Liver (tissue), 9 donors: ENCODE measurements around the gene VIM. TPM values are rescaled to one million over a fixed set of nuclear protein-coding genes. Genes with fewer than 3 reads are reported as not detected.
A peak's percentile ranks its signal among the peaks of the same experiment; 100 is the strongest.

Experiments used
- DNase-seq: peaks from one replicate; pipeline ENCODE4 v3.0.0-alpha.2; 2017; ENCODE audit warnings: low spot score
- H3K27ac ChIP-seq, 2 donors: one replicate each; pipeline ENCODE4 v1.7.0; 2013; ENCODE audit warnings: inconsistent platforms in 2 of 2, low read length in 2 of 2, control low read depth in 1 of 2, low read depth in 1 of 2, mild to moderate bottlenecking in 1 of 2
- H3K27me3 ChIP-seq, 4 donors: one replicate each; pipeline versions ENCODE4 v1.6.1 to v1.7.0; 2013; ENCODE audit warnings: low read length in 3 of 4, inconsistent platforms in 1 of 4, mild to moderate bottlenecking in 1 of 4, moderate library complexity in 1 of 4; ENCODE audit not compliant: control insufficient read depth in 4 of 4, insufficient read depth in 4 of 4
- H3K36me3 ChIP-seq, 4 donors: one replicate each; pipeline versions ENCODE4 v1.6.1 to v1.7.0; 2013; ENCODE audit warnings: low read length in 3 of 4, mild to moderate bottlenecking in 3 of 4, low read depth in 1 of 4, moderate library complexity in 1 of 4; ENCODE audit not compliant: control insufficient read depth in 4 of 4, insufficient read depth in 3 of 4
- H3K4me1 ChIP-seq, 4 donors: one replicate each; pipeline versions ENCODE4 v1.6.1 to v1.7.0; 2013; ENCODE audit warnings: low read length in 3 of 4, mild to moderate bottlenecking in 3 of 4, moderate library complexity in 1 of 4; ENCODE audit not compliant: control insufficient read depth in 4 of 4, insufficient read depth in 4 of 4
- H3K4me3 ChIP-seq, 3 donors: one replicate each; pipeline versions ENCODE4 v1.6.1 to v1.7.0; 2013; ENCODE audit warnings: low read length in 3 of 3, control low read depth in 1 of 3, low read depth in 1 of 3, mild to moderate bottlenecking in 1 of 3
- H3K9ac ChIP-seq, 2 donors: one replicate each; pipeline ENCODE4 v1.7.0; 2013; ENCODE audit warnings: low read length in 2 of 2, mild to moderate bottlenecking in 2 of 2, moderate library complexity in 2 of 2, control low read depth in 1 of 2, low read depth in 1 of 2
- H3K9me3 ChIP-seq, 4 donors: one replicate each; pipeline versions ENCODE4 v1.6.1 to v1.7.0; 2013; ENCODE audit warnings: low read length in 3 of 4; ENCODE audit not compliant: control insufficient read depth in 4 of 4
- EGR1 ChIP-seq, 2 donors: IDR thresholded peaks; 2 replicates each; pipeline ENCODE4 v1.6.1; 2016 to 2018; ENCODE audit warnings: antibody characterized with exemption in 2 of 2, low read depth in 2 of 2
- FOXA1 ChIP-seq: IDR thresholded peaks from 2 replicates; pipeline ENCODE4 v1.6.1; 2016; ENCODE audit warnings: antibody characterized with exemption
- HNF4A ChIP-seq, 2 donors: conservative IDR thresholded peaks; 2 replicates each; pipeline ENCODE4 v1.6.1; 2016; ENCODE audit warnings: antibody characterized with exemption in 2 of 2, mild to moderate bottlenecking in 2 of 2
- HNF4G ChIP-seq: IDR thresholded peaks from 2 replicates; pipeline ENCODE4 v1.6.1; 2016; ENCODE audit warnings: antibody characterized with exemption
- JUND ChIP-seq, 2 donors: IDR thresholded peaks; 2 replicates each; pipeline ENCODE4 v1.6.1; 2016; ENCODE audit warnings: antibody characterized with exemption in 2 of 2
- NR2F2 ChIP-seq: IDR thresholded peaks from 2 replicates; pipeline ENCODE4 v1.6.1; 2016; ENCODE audit warnings: antibody characterized with exemption
- RAD21 ChIP-seq, 2 donors: IDR thresholded peaks; 2 replicates each; pipeline ENCODE4 v1.6.1; 2016; ENCODE audit warnings: antibody characterized with exemption in 2 of 2, mild to moderate bottlenecking in 2 of 2
- SP1 ChIP-seq: IDR thresholded peaks from 2 replicates; pipeline ENCODE4 v1.6.1; 2018; ENCODE audit warnings: antibody characterized with exemption, mild to moderate bottlenecking
- TAF1 ChIP-seq: conservative IDR thresholded peaks from 2 replicates; pipeline ENCODE4 v1.6.1; 2016; ENCODE audit warnings: antibody characterized with exemption, mild to moderate bottlenecking
- WGBS: extraction: QIAGEN DNeasy Blood & Tissue Kit; methylation state at CpG from one replicate; pipeline ENCODE4 v1.1.7; 2013; 5-methylcytosine and 5-hydroxymethylcytosine counted together
- polyA plus RNA-seq, 2 donors: library from polyadenylated mRNA; stranded (reverse) in 1 of 2; unstranded in 1 of 2; fragments of 200-250 nt in 1 of 2; fragments of >200 nt in 1 of 2; fragmentation: Nextera tagmentation in 1 of 2; extraction: Ambion mirVana in 1 of 2; gene quantifications; one replicate each; pipeline versions ENCODE4 v1.2.1 to v1.2.3, GENCODE V29; 2013 to 2015
- total RNA-seq, 2 donors: library from RNA; depleted of rRNA; stranded (reverse); fragments of >200 nt; gene quantifications; one replicate each; pipeline ENCODE4 v1.2.3, GENCODE V29; 2014
- TF ChIP-seq, protein P1 (sequence below): IDR thresholded peaks from 2 replicates; pipeline ENCODE4 v1.6.1; 2016; ENCODE audit warnings: antibody characterized with exemption
- TF ChIP-seq, protein P2 (sequence below): fragments of 150-350 bp; IDR thresholded peaks from 2 replicates; pipeline ENCODE4 v1.5.1; 2017; ENCODE audit warnings: improper control_type of control experiment, low read depth, low read length; ENCODE audit not compliant: missing input control
- TF ChIP-seq, protein P3 (sequence below): IDR thresholded peaks from 2 replicates; pipeline ENCODE4 v1.6.1; 2016; ENCODE audit warnings: antibody characterized with exemption, mild to moderate bottlenecking
- TF ChIP-seq, protein P4 (sequence below): IDR thresholded peaks from 2 replicates; pipeline ENCODE4 v1.6.1; 2016; ENCODE audit warnings: antibody characterized with exemption
- donor health status: healthy.
- donor health status: healthy.
- donor health status: healthy.
- donor health status: healthy.
- donor health status: healthy.

VIM gene
- total and polyA plus RNA-seq, 4 donors = 42.5 to 212 (median 100) TPM

DNA sequence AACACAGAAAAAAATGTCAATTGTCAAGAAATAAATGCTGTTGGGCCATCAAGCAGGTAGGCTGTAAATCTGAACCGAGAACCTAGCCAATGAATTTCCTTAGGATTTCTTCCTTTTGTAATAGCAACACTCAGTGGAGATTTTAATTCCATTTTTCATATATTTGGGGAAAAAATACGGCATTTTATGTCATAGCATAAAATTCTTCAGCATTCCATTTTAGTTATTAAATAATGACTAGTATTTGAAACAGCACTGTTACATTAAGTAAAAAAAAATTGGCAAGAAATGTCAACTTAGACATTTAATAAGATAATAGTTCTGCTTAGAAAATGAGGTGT is 12.3 kb upstream of the VIM start:
- Histone ChIP-seq H3K4me1 (no peaks in the 10 kb centered on the region), H3K27ac (peak overlapping the region; percentile 4 to 37), H3K9me3 (no peaks in the 10 kb centered on the region), H3K9ac (no peak overlapping the region), H3K27me3 (no peaks in the 10 kb centered on the region), H3K4me3 (no peak overlapping the region), H3K36me3 (no peaks in the 10 kb centered on the region)
- DNase-seq = no peak
- TF ChIP-seq, protein P1, sequence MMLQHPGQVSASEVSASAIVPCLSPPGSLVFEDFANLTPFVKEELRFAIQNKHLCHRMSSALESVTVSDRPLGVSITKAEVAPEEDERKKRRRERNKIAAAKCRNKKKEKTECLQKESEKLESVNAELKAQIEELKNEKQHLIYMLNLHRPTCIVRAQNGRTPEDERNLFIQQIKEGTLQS = no peak
- TF ChIP-seq, protein P2, sequence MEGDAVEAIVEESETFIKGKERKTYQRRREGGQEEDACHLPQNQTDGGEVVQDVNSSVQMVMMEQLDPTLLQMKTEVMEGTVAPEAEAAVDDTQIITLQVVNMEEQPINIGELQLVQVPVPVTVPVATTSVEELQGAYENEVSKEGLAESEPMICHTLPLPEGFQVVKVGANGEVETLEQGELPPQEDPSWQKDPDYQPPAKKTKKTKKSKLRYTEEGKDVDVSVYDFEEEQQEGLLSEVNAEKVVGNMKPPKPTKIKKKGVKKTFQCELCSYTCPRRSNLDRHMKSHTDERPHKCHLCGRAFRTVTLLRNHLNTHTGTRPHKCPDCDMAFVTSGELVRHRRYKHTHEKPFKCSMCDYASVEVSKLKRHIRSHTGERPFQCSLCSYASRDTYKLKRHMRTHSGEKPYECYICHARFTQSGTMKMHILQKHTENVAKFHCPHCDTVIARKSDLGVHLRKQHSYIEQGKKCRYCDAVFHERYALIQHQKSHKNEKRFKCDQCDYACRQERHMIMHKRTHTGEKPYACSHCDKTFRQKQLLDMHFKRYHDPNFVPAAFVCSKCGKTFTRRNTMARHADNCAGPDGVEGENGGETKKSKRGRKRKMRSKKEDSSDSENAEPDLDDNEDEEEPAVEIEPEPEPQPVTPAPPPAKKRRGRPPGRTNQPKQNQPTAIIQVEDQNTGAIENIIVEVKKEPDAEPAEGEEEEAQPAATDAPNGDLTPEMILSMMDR = no peak
- TF ChIP-seq TAF1 = no peak
- no peak for TF ChIP-seq EGR1 (IDR thresholded peaks at IDR 0.05; ENCODE audit: low read depth in 2 of 2)
- no peak for TF ChIP-seq NR2F2
- no peak for TF ChIP-seq JUND (IDR thresholded peaks at IDR 0.05)
- no peak for TF ChIP-seq SP1
- 89% methylated on average over 2 of the region's 2 CpGs for WGBS

DNA sequence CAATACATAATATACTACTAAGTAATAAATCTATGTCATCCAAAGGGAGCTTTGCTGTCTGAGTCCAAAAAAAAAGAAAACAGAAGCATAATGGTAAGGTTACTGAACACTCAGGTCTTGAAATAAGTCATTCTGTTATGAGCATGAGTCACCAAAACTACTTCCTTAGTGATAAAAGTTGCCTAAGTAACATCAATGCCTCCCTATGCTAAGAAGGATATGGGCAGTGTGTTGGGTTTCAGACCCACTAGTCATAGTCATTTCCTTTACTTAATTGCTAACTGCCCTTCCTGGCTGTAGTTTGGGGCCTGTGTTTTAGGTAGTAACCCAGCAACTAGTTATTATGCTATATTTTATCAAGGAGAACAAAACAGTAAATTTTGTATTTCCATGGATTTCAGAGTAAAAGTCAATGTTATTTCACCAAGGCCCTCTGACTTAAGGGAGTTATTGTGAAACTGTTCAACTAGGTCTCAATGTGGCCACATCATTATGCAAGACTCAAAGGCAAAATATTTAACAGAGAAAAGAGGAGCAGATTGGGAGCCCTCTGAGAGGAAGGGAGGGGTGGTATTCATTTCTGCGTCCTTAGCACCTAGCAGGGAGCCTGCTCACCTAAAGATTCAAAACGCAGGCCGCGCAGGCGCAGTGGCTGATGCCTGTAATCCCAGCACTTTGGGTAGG is 11.7 kb upstream of the VIM start:
- Histone ChIP-seq H3K9ac (no peak overlapping the region), H3K9me3 (no peaks in the 10 kb centered on the region), H3K27me3 (no peaks in the 10 kb centered on the region), H3K4me3 (no peak overlapping the region), H3K4me1 (no peaks in the 10 kb centered on the region), H3K27ac (peak overlapping the region; percentile 43 to 61), H3K36me3 (no peaks in the 10 kb centered on the region)
- no peak for TF ChIP-seq RAD21 (IDR thresholded peaks at IDR 0.05)
- peak; percentile 67 to 73 for TF ChIP-seq JUND (IDR thresholded peaks at IDR 0.05)
- DNase-seq = no peak
- WGBS = 76% methylated on average over 5 of the region's 5 CpGs

DNA sequence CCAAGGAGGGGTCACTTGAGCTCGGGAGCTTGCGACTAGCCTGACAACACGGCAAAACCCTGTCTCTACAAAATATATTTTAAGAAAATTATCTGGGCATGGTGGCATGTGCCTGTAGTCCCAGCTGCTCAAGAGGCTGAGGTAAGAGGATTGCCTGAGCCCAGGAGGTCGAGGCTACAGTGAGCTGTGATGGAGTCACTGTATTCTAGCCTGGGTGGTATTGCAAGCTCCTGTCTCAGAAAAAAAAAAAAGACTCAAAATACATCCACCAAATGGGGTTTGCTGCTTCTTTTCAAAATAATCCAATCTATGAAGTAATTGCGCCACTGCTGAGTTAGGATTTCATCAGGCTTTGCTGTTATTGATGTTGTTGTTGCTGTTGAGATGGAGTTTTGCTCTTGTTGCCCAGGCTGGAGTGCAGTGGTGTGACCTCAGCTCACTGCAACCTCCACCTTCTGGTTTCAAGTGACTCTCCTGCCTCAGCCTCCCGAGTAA is 11.1 kb upstream of the VIM start:
- Histone ChIP-seq H3K27ac (peak overlapping the region; percentile 43 to 61), H3K36me3 (no peaks in the 10 kb centered on the region), H3K9ac (no peak overlapping the region), H3K4me1 (no peaks in the 10 kb centered on the region), H3K9me3 (no peaks in the 10 kb centered on the region), H3K4me3 (no peak overlapping the region), H3K27me3 (no peaks in the 10 kb centered on the region)
- no peak for DNase-seq
- TF ChIP-seq, protein P3, sequence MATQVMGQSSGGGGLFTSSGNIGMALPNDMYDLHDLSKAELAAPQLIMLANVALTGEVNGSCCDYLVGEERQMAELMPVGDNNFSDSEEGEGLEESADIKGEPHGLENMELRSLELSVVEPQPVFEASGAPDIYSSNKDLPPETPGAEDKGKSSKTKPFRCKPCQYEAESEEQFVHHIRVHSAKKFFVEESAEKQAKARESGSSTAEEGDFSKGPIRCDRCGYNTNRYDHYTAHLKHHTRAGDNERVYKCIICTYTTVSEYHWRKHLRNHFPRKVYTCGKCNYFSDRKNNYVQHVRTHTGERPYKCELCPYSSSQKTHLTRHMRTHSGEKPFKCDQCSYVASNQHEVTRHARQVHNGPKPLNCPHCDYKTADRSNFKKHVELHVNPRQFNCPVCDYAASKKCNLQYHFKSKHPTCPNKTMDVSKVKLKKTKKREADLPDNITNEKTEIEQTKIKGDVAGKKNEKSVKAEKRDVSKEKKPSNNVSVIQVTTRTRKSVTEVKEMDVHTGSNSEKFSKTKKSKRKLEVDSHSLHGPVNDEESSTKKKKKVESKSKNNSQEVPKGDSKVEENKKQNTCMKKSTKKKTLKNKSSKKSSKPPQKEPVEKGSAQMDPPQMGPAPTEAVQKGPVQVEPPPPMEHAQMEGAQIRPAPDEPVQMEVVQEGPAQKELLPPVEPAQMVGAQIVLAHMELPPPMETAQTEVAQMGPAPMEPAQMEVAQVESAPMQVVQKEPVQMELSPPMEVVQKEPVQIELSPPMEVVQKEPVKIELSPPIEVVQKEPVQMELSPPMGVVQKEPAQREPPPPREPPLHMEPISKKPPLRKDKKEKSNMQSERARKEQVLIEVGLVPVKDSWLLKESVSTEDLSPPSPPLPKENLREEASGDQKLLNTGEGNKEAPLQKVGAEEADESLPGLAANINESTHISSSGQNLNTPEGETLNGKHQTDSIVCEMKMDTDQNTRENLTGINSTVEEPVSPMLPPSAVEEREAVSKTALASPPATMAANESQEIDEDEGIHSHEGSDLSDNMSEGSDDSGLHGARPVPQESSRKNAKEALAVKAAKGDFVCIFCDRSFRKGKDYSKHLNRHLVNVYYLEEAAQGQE = no peak
- TF ChIP-seq HNF4A (conservative IDR thresholded peaks at IDR 0.05) (no peak), EGR1 (IDR thresholded peaks at IDR 0.05; ENCODE audit: low read depth in 2 of 2) (no peak), NR2F2 (no peak), FOXA1 (no peak), HNF4G (no peak)
- TF ChIP-seq, protein P2 = no peak
- TF ChIP-seq, protein P4, sequence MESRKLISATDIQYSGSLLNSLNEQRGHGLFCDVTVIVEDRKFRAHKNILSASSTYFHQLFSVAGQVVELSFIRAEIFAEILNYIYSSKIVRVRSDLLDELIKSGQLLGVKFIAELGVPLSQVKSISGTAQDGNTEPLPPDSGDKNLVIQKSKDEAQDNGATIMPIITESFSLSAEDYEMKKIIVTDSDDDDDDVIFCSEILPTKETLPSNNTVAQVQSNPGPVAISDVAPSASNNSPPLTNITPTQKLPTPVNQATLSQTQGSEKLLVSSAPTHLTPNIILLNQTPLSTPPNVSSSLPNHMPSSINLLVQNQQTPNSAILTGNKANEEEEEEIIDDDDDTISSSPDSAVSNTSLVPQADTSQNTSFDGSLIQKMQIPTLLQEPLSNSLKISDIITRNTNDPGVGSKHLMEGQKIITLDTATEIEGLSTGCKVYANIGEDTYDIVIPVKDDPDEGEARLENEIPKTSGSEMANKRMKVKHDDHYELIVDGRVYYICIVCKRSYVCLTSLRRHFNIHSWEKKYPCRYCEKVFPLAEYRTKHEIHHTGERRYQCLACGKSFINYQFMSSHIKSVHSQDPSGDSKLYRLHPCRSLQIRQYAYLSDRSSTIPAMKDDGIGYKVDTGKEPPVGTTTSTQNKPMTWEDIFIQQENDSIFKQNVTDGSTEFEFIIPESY = no peak
- 91% methylated on average over 6 of the region's 6 CpGs for WGBS
